ENCODE results near the gene LRP8.

- TF ChIP-seq, protein P1, sequence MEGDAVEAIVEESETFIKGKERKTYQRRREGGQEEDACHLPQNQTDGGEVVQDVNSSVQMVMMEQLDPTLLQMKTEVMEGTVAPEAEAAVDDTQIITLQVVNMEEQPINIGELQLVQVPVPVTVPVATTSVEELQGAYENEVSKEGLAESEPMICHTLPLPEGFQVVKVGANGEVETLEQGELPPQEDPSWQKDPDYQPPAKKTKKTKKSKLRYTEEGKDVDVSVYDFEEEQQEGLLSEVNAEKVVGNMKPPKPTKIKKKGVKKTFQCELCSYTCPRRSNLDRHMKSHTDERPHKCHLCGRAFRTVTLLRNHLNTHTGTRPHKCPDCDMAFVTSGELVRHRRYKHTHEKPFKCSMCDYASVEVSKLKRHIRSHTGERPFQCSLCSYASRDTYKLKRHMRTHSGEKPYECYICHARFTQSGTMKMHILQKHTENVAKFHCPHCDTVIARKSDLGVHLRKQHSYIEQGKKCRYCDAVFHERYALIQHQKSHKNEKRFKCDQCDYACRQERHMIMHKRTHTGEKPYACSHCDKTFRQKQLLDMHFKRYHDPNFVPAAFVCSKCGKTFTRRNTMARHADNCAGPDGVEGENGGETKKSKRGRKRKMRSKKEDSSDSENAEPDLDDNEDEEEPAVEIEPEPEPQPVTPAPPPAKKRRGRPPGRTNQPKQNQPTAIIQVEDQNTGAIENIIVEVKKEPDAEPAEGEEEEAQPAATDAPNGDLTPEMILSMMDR (IDR thresholded peaks at IDR 0.05; ENCODE audit: low read depth, low read length), result peak; percentile 36
- no peak for TF ChIP-seq EZH2phosphoT487 (IDR thresholded peaks at IDR 0.05; ENCODE audit: low read depth)
Measured at GRCh38 chr1:53291574-53291973, 36.3 kb downstream of the LRP8 start.
